Left ventricle myocardium superior (tissue), 1 donor: ENCODE measurements around the gene DDC. TPM values are rescaled to one million over a fixed set of nuclear protein-coding genes. Genes with fewer than 3 reads are reported as not detected.
"Not testable (repeated sequence)": the region's sequence is repeated elsewhere in the genome, so short reads cannot be mapped to it uniquely, and the experiment has no call there.

Experiments
- ATAC-seq: fragments of 200-7000 bp; cut with Tn5 transposase; one replicate; pipeline ENCODE4 v1.9.1; 2020; ENCODE audit warnings: mild to moderate bottlenecking, moderate library complexity
- DNase-seq: peaks from one replicate; pipeline ENCODE4 v3.0.0-alpha.2; 2020
- intact Hi-C: fragments of 100-400 bp; cut with micrococcal nuclease; formaldehyde crosslinking; loops from one replicate; pipeline ENCODE4 v1.11.0; 2022
- total RNA-seq: library from RNA; stranded (reverse); fragmentation: NEBNext Ultra II Directional; extraction: Animal tissue kit (Norgen Biotek cat#: 25700); gene quantifications from one replicate; pipeline ENCODE4 v1.2.1, GENCODE V29; 2021
- donor health status: DM: no; HTN: yes; CAD: no; lungs with severe emphysema.

DDC gene
- total RNA-seq, 1 donor from 2014 or later: not detected

GRCh38 chr7:50533866-50534265, 31.3 kb downstream of the DDC start:
- DNase-seq (no peak), ATAC-seq (no peak)
- intact Hi-C loops: no loop called here

GRCh38 chr7:50531928-50532327, 33.3 kb downstream of the DDC start:
- intact Hi-C loops: no loop called here
- ATAC-seq (no peak), DNase-seq (no peak)

GRCh38 chr7:50531401-50531911, 33.7 kb downstream of the DDC start:
- no peak for DNase-seq
- ATAC-seq: no peak
- intact Hi-C loops: no loop called here

- DNase-seq: no peak
- intact Hi-C loops: no loop called here
- no peak for ATAC-seq
Measured at GRCh38 chr7:50530766-50531165, 34.4 kb downstream of the DDC start.

GRCh38 chr7:50529093-50529862, 35.9 kb downstream of the DDC start:
- intact Hi-C loops: no loop called here
- DNase-seq (no peak), ATAC-seq (no peak)

- intact Hi-C loops: no loop called here
- DNase-seq (no peak), ATAC-seq (no peak)
Measured at GRCh38 chr7:50528266-50529092, 36.7 kb downstream of the DDC start.

- intact Hi-C loops, DNase-seq, ATAC-seq: not testable (repeated sequence)
Measured at GRCh38 chr7:50519350-50519749, 45.9 kb downstream of the DDC start.

GRCh38 chr7:50513166-50513871, 51.9 kb downstream of the DDC start:
- ATAC-seq (no peak), DNase-seq (no peak)
- intact Hi-C loops: no loop called here

- DNase-seq: no peak
- intact Hi-C loops: no loop called here
- no peak for ATAC-seq
Measured at GRCh38 chr7:50512384-50512783, 52.8 kb downstream of the DDC start.

GRCh38 chr7:50509459-50509858, 55.7 kb downstream of the DDC start:
- intact Hi-C loops: no loop called here
- no peak for DNase-seq
- no peak for ATAC-seq

GRCh38 chr7:50508471-50508943, 56.7 kb downstream of the DDC start:
- intact Hi-C loops: no loop called here
- ATAC-seq (no peak), DNase-seq (no peak)

- intact Hi-C loops: no loop called here
- DNase-seq: no peak
Measured at GRCh38 chr7:50507898-50508470, 57.2 kb downstream of the DDC start.

GRCh38 chr7:50505553-50506210, 59.5 kb downstream of the DDC start:
- DNase-seq (no peak), ATAC-seq (no peak)
- intact Hi-C loops: no loop called here

More at GRCh38 chr7:50507898-50508470, 57.2 kb downstream of the DDC start:
- ATAC-seq: peak; percentile 22

- intact Hi-C loops: no loop called here
- DNase-seq (no peak), ATAC-seq (no peak)
Measured at GRCh38 chr7:50504646-50505546, 60.3 kb downstream of the DDC start.

- no peak for DNase-seq
- peak; percentile 65 for ATAC-seq
- intact Hi-C loops: no loop called here
Measured at GRCh38 chr7:50502947-50503346, 62.3 kb downstream of the DDC start.

GRCh38 chr7:50502001-50502684, 63.1 kb downstream of the DDC start:
- DNase-seq (peak; percentile 84), ATAC-seq (peak; percentile 95)
- intact Hi-C loops: no loop called here

GRCh38 chr7:50499092-50499491, 66.1 kb downstream of the DDC start:
- intact Hi-C loops: no loop called here
- ATAC-seq (no peak), DNase-seq (no peak)
